D721Med (cell line): ENCODE measurements around the gene SLC5A11.

Source experiments
- DNase-seq: peaks from one replicate; pipeline ENCODE4 v3.0.0; 2011; ENCODE audit warnings: low spot score; ENCODE audit not compliant: insufficient read length
- FAIRE-seq: peaks from 2 replicates; lab custom pipeline; 2011; peaks lifted over from hg19 to GRCh38; lab: Jason Lieb, UNC
- TF ChIP-seq, protein P1 (sequence below): IDR thresholded peaks from 2 replicates; pipeline ENCODE4 v1.5.1; 2012; ENCODE audit warnings: mild to moderate bottlenecking, control low read depth; ENCODE audit not compliant: insufficient read depth; ENCODE audit errors: missing control alignments

The SLC5A11 gene

DNA sequence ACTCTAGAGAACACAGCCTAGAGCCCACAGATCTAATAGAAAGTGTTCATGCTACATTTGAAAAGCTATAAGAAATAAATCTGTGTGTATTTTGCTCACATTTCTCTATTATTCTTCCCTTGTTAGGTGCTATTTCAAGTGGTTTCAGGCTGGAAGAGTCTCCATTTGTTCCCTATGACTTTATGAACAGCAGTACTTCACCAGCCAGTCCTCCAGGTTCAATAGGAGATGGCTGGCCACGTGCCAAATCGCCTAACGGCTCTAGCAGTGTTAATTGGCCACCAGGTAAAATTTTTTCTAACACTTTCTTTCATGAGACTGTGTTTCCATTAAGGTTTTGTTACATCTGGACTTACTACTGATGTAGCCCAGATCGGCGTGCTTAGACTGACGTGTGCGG is 30.7 kb upstream of the SLC5A11 start:
- FAIRE-seq (no peak), DNase-seq (no peak)
- TF ChIP-seq, protein P1, sequence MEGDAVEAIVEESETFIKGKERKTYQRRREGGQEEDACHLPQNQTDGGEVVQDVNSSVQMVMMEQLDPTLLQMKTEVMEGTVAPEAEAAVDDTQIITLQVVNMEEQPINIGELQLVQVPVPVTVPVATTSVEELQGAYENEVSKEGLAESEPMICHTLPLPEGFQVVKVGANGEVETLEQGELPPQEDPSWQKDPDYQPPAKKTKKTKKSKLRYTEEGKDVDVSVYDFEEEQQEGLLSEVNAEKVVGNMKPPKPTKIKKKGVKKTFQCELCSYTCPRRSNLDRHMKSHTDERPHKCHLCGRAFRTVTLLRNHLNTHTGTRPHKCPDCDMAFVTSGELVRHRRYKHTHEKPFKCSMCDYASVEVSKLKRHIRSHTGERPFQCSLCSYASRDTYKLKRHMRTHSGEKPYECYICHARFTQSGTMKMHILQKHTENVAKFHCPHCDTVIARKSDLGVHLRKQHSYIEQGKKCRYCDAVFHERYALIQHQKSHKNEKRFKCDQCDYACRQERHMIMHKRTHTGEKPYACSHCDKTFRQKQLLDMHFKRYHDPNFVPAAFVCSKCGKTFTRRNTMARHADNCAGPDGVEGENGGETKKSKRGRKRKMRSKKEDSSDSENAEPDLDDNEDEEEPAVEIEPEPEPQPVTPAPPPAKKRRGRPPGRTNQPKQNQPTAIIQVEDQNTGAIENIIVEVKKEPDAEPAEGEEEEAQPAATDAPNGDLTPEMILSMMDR: no peak

DNA sequence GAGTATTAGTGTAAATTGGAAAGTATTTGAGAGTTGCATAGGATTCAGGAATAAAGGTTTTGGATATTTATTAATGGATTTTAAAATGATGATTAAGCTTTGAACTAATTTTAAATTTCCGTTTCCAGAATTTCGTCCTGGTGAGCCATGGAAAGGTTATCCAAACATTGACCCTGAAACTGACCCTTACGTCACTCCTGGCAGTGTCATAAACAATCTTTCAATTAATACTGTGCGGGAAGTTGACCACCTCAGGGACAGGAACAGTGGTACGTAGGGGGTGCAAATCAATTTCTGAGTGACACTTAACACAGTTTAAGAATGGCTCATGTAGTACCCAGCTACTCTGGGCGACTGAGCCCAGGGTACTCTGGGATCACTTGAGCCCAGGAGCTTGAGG is 29.1 kb upstream of the SLC5A11 start:
- FAIRE-seq (no peak), DNase-seq (no peak)
- TF ChIP-seq, protein P1: no peak

DNA sequence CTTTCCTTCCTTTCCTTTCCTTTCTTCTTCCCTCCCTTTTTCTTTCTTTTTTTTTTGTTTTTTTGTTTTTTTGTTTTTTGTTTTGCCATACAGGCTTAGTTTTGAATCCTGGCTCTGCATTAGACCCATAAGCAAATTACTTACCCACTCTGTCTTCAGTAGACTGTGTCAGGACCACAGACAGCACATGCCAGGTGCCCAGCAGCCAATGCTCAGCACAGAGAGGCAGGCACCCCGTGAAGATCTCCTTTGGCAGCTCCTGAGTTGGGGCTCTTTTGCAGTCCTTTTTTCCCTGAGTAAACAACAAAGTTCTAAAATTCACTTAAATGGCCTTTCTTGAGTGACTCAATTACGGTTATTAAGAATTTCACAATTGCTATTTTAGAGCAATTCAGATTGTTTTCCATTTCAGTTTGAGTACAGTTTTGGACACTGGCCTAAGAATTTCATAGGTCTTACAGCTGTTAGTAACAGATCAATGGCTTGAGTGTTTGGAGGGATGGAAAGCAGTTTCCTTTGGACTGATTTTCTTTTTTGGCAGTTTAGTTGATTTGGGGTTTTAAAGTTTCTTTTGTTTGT is 26.2 kb upstream of the SLC5A11 start:
- TF ChIP-seq, protein P1: no peak
- DNase-seq (no peak), FAIRE-seq (no peak)

DNA sequence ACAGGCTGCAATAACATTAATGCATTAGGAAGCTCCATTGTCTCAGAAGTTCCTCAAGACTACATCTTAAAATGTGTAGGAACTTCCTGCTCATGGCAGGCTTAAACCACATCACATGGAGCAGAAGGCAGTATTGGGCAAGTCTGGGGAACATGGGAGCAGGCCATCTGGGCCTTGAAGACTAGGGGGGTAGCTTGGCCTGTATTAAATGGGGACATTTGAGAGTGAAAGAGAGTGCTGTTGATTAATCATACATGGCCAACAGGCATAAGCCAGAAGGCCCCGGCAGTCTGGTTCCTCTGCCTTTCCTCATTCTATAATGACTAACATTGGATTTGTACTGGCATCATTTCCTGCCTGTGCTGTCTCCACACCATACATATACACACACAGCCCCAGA is 25.2 kb upstream of the SLC5A11 start:
- TF ChIP-seq, protein P1: no peak
- FAIRE-seq (no peak), DNase-seq (no peak)

DNA sequence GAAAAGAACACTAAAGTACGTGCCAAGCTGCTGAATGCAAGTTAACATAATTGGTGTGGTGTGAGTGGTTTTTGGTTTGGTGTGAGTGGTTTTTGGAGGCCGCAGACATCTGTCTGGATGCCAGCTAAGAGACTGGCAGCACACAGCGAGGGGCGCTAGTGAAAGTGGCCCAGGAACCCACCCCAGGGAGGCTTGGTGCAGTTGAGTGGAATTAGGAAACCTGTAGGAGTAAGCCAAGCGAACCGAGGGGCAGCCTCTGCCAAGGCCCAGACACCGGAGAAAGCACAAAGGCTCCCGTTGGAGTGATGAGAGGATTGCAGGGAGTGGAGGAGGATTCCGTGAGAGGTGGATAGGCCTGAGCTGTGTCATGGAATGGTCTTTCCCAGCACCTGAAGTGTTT is 24.6 kb upstream of the SLC5A11 start:
- DNase-seq (no peak), FAIRE-seq (no peak)
- TF ChIP-seq, protein P1: no peak

DNA sequence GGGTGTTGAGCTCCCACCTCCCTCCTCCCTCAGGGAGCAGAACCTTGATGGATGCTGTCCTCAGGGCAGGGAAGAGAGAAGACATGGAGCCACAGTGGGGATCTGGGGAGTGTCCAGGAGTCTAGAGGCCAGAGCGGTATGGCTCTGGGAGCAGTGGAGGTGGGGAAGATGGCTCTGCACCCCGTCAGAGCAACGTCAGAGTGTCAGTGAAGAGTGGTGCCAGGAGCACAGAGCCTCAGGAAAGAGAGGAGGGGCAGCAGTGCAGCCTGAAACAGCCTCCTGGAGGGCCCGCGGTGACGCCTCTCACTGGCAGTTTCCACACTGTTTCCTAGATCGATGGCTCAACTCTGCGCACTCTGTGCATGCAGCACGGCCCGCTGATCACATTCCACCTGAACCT is 23.2 kb upstream of the SLC5A11 start:
- TF ChIP-seq, protein P1: no peak
- FAIRE-seq (no peak), DNase-seq (no peak)

DNA sequence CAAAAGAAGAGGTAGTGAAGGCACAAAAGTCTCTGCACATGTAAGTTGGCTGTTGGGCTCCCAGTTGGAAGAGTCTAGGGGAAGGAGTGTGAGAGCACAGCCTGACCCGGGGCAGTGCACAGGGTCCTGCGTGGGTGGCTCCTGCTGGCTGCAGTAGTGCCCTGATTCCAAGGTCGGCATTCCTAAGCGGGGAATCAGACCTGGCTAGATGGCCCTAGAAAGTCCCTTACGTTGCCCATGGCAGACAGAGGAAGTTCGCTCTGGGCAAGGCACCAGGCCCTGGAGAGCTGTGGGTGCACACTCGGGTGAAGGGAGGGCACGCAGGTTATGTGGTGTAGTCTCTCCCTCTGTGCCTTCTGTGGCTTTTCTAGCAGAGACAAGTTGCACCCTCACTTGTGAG is 22.8 kb upstream of the SLC5A11 start:
- no peak for FAIRE-seq
- DNase-seq: no peak
- TF ChIP-seq, protein P1: no peak
